Measurements from ENCODE around the gene PIK3CD. TPM values are rescaled to one million over a fixed set of nuclear protein-coding genes. Genes with fewer than 3 reads are reported as not detected.

Gene PIK3CD
- polyA plus RNA-seq, 1 of the 3 experiments (the other 2 are of a cell fraction) = 6.0 TPM

- CTCF ChIA-PET = interaction anchor here (3.0 kb wide), 1 partner anchor 17 kb away, joined by 18 read pairs; no protein-coding TSS in a partner anchor
- POLR2A ChIA-PET = interaction anchor here (1.0 kb wide), 1 partner anchor 76 kb away, joined by 3 read pairs; no protein-coding TSS in a partner anchor
- no peaks in the 10 kb centered on the region for H3K36me3 ChIP-seq (replicated peaks in 1 of 2; ENCODE audit: control insufficient read depth in 1 of 2, insufficient read depth in 2 of 2, low read length in 1 of 2)
- no peaks in the 10 kb centered on the region for H4K20me1 ChIP-seq (ENCODE audit: insufficient read depth)
- no peaks in the 10 kb centered on the region for H3K79me2 ChIP-seq (ENCODE audit: insufficient read depth)
- no peak overlapping the region for H3K27ac ChIP-seq (ENCODE audit: low read depth in 2 of 2, low read length in 1 of 2)
- TF ChIP-seq RXRA (IDR thresholded peaks at IDR 0.05; ENCODE audit: borderline replicate concordance, low read depth) (no peak), RCOR1 (IDR thresholded peaks at IDR 0.05; ENCODE audit: low read length) (no peak), USF1 (IDR thresholded peaks at IDR 0.05; ENCODE audit: borderline replicate concordance, low read depth) (no peak), RAD21 (IDR thresholded peaks at IDR 0.05; ENCODE audit: low read length) (no peak), RFX5 (IDR thresholded peaks at IDR 0.05; ENCODE audit: low read length) (no peak), FOSL2 (IDR thresholded peaks at IDR 0.05; ENCODE audit: borderline replicate concordance, low read depth) (no peak), MEF2A (IDR thresholded peaks at IDR 0.05; ENCODE audit: borderline replicate concordance, low read depth) (no peak), EP300 (IDR thresholded peaks at IDR 0.05; ENCODE audit: borderline replicate concordance in 1 of 2, low read depth in 1 of 2, low read length in 1 of 2) (no peak), GABPA (IDR thresholded peaks at IDR 0.05; ENCODE audit: low read depth) (no peak), JUND (IDR thresholded peaks at IDR 0.05) (no peak), NRF1 (IDR thresholded peaks at IDR 0.05; ENCODE audit: low read depth, low read length) (no peak), YY1 (IDR thresholded peaks at IDR 0.05; ENCODE audit: low read depth) (no peak), FOXM1 (IDR thresholded peaks at IDR 0.05; ENCODE audit: low read depth) (no peak), SIN3A (IDR thresholded peaks at IDR 0.05; ENCODE audit: borderline replicate concordance, low read depth, low read length) (no peak), TAF1 (IDR thresholded peaks at IDR 0.05; ENCODE audit: borderline replicate concordance, low read depth, low read length) (no peak)
- TF ChIP-seq, protein P1, sequence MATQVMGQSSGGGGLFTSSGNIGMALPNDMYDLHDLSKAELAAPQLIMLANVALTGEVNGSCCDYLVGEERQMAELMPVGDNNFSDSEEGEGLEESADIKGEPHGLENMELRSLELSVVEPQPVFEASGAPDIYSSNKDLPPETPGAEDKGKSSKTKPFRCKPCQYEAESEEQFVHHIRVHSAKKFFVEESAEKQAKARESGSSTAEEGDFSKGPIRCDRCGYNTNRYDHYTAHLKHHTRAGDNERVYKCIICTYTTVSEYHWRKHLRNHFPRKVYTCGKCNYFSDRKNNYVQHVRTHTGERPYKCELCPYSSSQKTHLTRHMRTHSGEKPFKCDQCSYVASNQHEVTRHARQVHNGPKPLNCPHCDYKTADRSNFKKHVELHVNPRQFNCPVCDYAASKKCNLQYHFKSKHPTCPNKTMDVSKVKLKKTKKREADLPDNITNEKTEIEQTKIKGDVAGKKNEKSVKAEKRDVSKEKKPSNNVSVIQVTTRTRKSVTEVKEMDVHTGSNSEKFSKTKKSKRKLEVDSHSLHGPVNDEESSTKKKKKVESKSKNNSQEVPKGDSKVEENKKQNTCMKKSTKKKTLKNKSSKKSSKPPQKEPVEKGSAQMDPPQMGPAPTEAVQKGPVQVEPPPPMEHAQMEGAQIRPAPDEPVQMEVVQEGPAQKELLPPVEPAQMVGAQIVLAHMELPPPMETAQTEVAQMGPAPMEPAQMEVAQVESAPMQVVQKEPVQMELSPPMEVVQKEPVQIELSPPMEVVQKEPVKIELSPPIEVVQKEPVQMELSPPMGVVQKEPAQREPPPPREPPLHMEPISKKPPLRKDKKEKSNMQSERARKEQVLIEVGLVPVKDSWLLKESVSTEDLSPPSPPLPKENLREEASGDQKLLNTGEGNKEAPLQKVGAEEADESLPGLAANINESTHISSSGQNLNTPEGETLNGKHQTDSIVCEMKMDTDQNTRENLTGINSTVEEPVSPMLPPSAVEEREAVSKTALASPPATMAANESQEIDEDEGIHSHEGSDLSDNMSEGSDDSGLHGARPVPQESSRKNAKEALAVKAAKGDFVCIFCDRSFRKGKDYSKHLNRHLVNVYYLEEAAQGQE (IDR thresholded peaks at IDR 0.05; ENCODE audit: low read depth, low read length) = no peak
- H3K4me3 ChIP-seq (ENCODE audit: low read depth in 2 of 2, low read length in 1 of 2) = no peak overlapping the region
- no peaks in the 10 kb centered on the region for H3F3A ChIP-seq (replicated peaks; ENCODE audit: insufficient read depth)
- no peak for DNase-seq
- H3K9me2 ChIP-seq = no peaks in the 10 kb centered on the region
- no peak overlapping the region for H3K9ac ChIP-seq
- WGBS (ENCODE audit: low lambda C conversion rate) = 65% methylated on average over 7 of the region's 8 CpGs
- H3K4me1 ChIP-seq (ENCODE audit: control insufficient read depth in 1 of 2, insufficient read depth in 2 of 2, low read depth in 1 of 2, low read length in 1 of 2) = no peaks in the 10 kb centered on the region
- no peaks in the 10 kb centered on the region for H3K27me3 ChIP-seq (ENCODE audit: insufficient read depth)
- H3K9me3 ChIP-seq = no peaks in the 10 kb centered on the region
- no peak overlapping the region for H3K4me2 ChIP-seq
- no peak overlapping the region for H2AFZ ChIP-seq (ENCODE audit: low read depth)
Measured at GRCh38 chr1:9643351-9644256, 7.9 kb upstream of the PIK3CD start.

Data from SK-N-SH (cell line).